ENCODE data around the gene UST. TPM values are rescaled to one million over a fixed set of nuclear protein-coding genes. Genes with fewer than 3 reads are reported as not detected.

The UST gene
- polyA plus RNA-seq, 1 experiment: 21.4 TPM

DNA sequence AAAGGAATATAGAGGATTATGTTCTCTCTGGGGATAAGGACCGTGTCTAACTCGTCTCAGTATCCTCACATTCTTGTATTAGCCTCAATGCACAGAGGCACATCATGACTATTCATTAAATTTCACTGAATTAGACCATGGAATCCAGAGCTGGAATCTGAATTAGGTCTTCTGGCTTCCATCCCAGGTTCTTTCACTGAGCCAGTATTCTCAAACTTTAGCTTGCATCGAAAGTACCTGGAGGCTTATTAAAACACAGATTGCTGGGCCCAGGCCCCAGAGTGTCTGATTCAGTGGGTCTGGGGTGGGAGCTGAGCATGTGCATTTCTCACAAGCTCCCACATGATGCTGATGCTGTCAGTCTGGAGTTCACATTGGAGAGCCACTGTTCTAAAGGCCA, 142.0 kb downstream of the UST start:
- H3K27ac ChIP-seq (ENCODE audit: low read depth, low read length): no peak overlapping the region
- DNase-seq (ENCODE audit: low read depth, low spot score): no peak

DNA sequence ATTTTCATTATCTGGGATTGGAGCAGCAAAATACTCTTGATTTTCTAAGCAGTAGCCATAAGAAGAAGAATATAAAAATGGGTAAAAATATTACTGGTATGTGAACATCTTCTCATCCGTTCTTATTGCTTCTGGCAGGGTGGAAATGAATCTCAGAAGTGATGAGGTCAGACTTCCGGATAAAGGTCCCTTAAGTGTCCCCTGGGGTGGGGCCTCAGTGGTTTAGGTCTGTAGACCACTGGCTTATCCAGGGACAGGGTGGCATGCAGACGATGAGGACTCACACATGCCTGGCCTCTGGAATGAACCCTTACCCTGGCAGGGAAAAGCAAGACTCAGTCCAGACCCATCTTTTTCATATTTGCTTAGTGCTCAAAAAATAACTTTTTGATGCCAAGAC, 143.3 kb downstream of the UST start:
- no peak overlapping the region for H3K27ac ChIP-seq (ENCODE audit: low read depth, low read length)
- no peaks in the 10 kb centered on the region for H3K27me3 ChIP-seq (ENCODE audit: control insufficient read depth, insufficient read depth, low read length)
- no peak overlapping the region for H3K4me3 ChIP-seq (ENCODE audit: low read depth, low read length)
- TF ChIP-seq, protein P1, sequence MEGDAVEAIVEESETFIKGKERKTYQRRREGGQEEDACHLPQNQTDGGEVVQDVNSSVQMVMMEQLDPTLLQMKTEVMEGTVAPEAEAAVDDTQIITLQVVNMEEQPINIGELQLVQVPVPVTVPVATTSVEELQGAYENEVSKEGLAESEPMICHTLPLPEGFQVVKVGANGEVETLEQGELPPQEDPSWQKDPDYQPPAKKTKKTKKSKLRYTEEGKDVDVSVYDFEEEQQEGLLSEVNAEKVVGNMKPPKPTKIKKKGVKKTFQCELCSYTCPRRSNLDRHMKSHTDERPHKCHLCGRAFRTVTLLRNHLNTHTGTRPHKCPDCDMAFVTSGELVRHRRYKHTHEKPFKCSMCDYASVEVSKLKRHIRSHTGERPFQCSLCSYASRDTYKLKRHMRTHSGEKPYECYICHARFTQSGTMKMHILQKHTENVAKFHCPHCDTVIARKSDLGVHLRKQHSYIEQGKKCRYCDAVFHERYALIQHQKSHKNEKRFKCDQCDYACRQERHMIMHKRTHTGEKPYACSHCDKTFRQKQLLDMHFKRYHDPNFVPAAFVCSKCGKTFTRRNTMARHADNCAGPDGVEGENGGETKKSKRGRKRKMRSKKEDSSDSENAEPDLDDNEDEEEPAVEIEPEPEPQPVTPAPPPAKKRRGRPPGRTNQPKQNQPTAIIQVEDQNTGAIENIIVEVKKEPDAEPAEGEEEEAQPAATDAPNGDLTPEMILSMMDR (IDR thresholded peaks at IDR 0.05; ENCODE audit: low read depth, low read length): no peak
- H3K9me3 ChIP-seq (ENCODE audit: control insufficient read depth, insufficient read depth, low read length): no peaks in the 10 kb centered on the region
- ChIA-PET CTCF (interaction anchor here (1.1 kb wide), 1 partner anchor 17 kb away, joined by 3 read pairs; no protein-coding TSS in a partner anchor), POLR2A (no interaction called here)
- DNase-seq (ENCODE audit: low read depth, low spot score): no peak

More for the DNA sequence above, 142.0 kb downstream of the UST start:
- ChIA-PET POLR2A (no interaction called here), CTCF (no interaction called here)
- no peak overlapping the region for H3K4me3 ChIP-seq (ENCODE audit: low read depth, low read length)
- TF ChIP-seq, protein P1 (IDR thresholded peaks at IDR 0.05; ENCODE audit: low read depth, low read length): no peak
- no peaks in the 10 kb centered on the region for H3K9me3 ChIP-seq (ENCODE audit: control insufficient read depth, insufficient read depth, low read length)
- H3K27me3 ChIP-seq (ENCODE audit: control insufficient read depth, insufficient read depth, low read length): no peaks in the 10 kb centered on the region

DNA sequence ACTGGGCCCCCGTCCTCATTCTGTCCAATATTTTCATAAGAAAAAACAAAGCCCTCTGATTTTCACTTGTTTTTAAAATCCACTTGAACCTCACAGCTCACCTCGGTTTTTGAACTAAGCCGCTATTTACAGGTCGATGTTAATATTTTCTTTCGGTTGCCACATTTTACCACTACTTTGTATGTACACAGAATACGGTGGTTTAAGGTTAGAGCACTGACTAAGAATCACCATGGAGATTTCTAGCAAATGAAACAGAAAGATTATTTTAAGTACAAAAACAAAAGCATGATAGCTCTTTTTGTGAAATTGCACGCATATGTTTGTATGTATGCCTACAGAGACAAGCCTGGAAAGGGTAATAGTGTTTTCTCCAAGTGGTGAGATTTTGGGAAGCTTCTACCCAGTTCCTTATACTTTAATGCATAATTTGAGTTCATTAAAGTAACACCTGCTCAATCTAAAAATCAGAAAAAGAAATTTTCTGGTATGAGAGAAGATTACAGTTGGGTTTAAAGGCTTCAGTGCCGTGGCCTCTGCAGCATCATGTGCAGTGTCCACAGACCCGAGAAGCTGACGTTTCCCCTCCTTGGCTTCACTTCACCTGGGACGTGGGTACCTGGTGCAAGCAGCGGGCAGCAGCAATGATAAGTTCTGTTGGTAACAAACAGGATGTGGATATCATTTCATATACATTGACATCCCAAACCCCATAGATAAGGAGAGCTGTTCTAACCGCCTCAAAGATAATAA, 144.0 kb downstream of the UST start:
- H3K4me3 ChIP-seq (ENCODE audit: low read depth, low read length): no peak overlapping the region
- DNase-seq (ENCODE audit: low read depth, low spot score): no peak
- CTCF ChIA-PET: interaction anchor here (1.1 kb wide), 1 partner anchor 18 kb away, joined by 3 read pairs; no protein-coding TSS in a partner anchor
- POLR2A ChIA-PET: no interaction called here
- no peaks in the 10 kb centered on the region for H3K27me3 ChIP-seq (ENCODE audit: control insufficient read depth, insufficient read depth, low read length)
- H3K9me3 ChIP-seq (ENCODE audit: control insufficient read depth, insufficient read depth, low read length): no peaks in the 10 kb centered on the region
- TF ChIP-seq, protein P1 (IDR thresholded peaks at IDR 0.05; ENCODE audit: low read depth, low read length): no peak
- H3K27ac ChIP-seq (ENCODE audit: low read depth, low read length): no peak overlapping the region

DNA sequence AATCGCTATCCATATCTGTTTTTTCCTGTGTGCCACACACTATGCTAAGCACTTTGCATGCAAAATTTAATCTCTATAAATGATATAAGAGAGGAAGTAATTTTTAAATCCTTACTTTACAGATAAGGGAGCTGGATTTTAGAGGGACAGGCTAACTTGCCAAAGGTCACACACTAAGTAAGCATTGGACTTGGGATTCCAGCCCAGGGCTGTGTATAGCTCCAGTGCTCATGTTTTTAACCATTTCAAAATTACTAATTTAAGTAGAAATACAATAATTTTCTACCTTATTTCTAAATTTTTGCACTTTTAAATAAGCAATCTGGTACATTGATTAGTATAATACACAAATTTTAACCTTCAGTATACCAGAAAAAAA, 144.6 kb downstream of the UST start:
- ChIA-PET CTCF (interaction anchor here (1.1 kb wide), 1 partner anchor 19 kb away, joined by 3 read pairs; no protein-coding TSS in a partner anchor), POLR2A (no interaction called here)
- TF ChIP-seq, protein P1 (IDR thresholded peaks at IDR 0.05; ENCODE audit: low read depth, low read length): no peak
- H3K4me3 ChIP-seq (ENCODE audit: low read depth, low read length): no peak overlapping the region
- H3K27me3 ChIP-seq (ENCODE audit: control insufficient read depth, insufficient read depth, low read length): no peaks in the 10 kb centered on the region
- H3K9me3 ChIP-seq (ENCODE audit: control insufficient read depth, insufficient read depth, low read length): no peaks in the 10 kb centered on the region
- DNase-seq (ENCODE audit: low read depth, low spot score): no peak
- no peak overlapping the region for H3K27ac ChIP-seq (ENCODE audit: low read depth, low read length)

DNA sequence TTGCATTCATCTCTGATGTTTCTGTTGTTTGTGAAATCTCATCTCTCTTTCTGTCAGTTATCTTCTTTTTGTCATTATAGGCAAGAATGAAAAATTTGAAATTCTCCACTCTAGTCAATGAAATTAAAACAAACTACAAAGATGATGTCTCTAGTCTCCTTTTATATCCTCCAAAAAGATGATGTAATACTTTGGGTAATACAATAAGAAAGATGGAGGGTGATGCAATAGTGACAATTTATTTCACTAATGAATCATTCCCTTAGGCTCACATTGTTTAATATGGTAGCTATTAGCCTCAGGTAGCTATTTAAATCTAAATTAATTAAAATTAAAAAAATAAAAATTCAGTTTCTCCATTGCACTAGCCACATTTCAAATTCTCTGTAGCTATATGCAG, 145.4 kb downstream of the UST start:
- Histone ChIP-seq H3K27me3 (ENCODE audit: control insufficient read depth, insufficient read depth, low read length) (no peaks in the 10 kb centered on the region), H3K27ac (ENCODE audit: low read depth, low read length) (no peak overlapping the region), H3K9me3 (ENCODE audit: control insufficient read depth, insufficient read depth, low read length) (no peaks in the 10 kb centered on the region), H3K4me3 (ENCODE audit: low read depth, low read length) (no peak overlapping the region)
- ChIA-PET POLR2A (no interaction called here), CTCF (interaction anchor here (1.2 kb wide), 1 partner anchor 11 kb away, joined by 3 read pairs; no protein-coding TSS in a partner anchor)
- DNase-seq (ENCODE audit: low read depth, low spot score): no peak
- TF ChIP-seq, protein P1 (IDR thresholded peaks at IDR 0.05; ENCODE audit: low read depth, low read length): no peak

Data from AG04450 (cell line).